HEK293 (cell line): ENCODE data around the gene PIP5KL1.

ENCODE experiments used
- CTCF ChIP-seq: fragments of 450-650 bp; formaldehyde crosslinking; IDR thresholded peaks from 2 replicates; pipeline ENCODE4 v1.5.1; 2016; ENCODE audit warnings: missing biosample characterization, missing genetic modification characterization
- FEZF1 ChIP-seq: fragments of 450-650 bp; formaldehyde crosslinking; IDR thresholded peaks from 2 replicates; pipeline ENCODE4 v1.5.1; 2016; ENCODE audit warnings: missing biosample characterization, missing genetic modification characterization
- IKZF3 ChIP-seq: fragments of 450-650 bp; IDR thresholded peaks from 2 replicates; pipeline ENCODE4 v1.5.0; 2018; ENCODE audit warnings: missing biosample characterization, mild to moderate bottlenecking, missing genetic modification characterization, moderate library complexity
- KLF17 ChIP-seq: fragments of 450-650 bp; formaldehyde crosslinking; IDR thresholded peaks from 2 replicates; pipeline ENCODE4 v1.5.1; 2016; ENCODE audit warnings: missing biosample characterization, missing genetic modification characterization
- KLF8 ChIP-seq: fragments of 450-650 bp; formaldehyde crosslinking; IDR thresholded peaks from 2 replicates; pipeline ENCODE4 v1.5.1; 2016; ENCODE audit warnings: missing biosample characterization, missing genetic modification characterization
- PRDM1 ChIP-seq: fragments of 450-650 bp; formaldehyde crosslinking; IDR thresholded peaks from 2 replicates; pipeline ENCODE4; 2016; ENCODE audit warnings: missing biosample characterization, missing genetic modification characterization
- PRDM10 ChIP-seq: fragments of 450-650 bp; formaldehyde crosslinking; IDR thresholded peaks from 2 replicates; pipeline ENCODE4 v1.5.1; 2016; ENCODE audit warnings: missing biosample characterization, missing genetic modification characterization
- SALL2 ChIP-seq: fragments of 450-650 bp; formaldehyde crosslinking; IDR thresholded peaks from 2 replicates; pipeline ENCODE4 v1.5.0; 2017; ENCODE audit warnings: missing biosample characterization, mild to moderate bottlenecking, missing genetic modification characterization, borderline replicate concordance
- SCRT2 ChIP-seq: fragments of 450-650 bp; formaldehyde crosslinking; IDR thresholded peaks from 2 replicates; pipeline ENCODE4 v1.5.1; 2016; ENCODE audit warnings: missing biosample characterization, missing genetic modification characterization
- SP3 ChIP-seq: fragments of 450-650 bp; formaldehyde crosslinking; IDR thresholded peaks from 2 replicates; pipeline ENCODE4 v1.5.1; 2016; ENCODE audit warnings: missing biosample characterization, missing genetic modification characterization
- ZBTB1 ChIP-seq: fragments of 450-650 bp; formaldehyde crosslinking; IDR thresholded peaks from 2 replicates; pipeline ENCODE4 v1.5.1; 2016; ENCODE audit warnings: missing biosample characterization, missing genetic modification characterization
- ZBTB17 ChIP-seq: fragments of 450-650 bp; formaldehyde crosslinking; IDR thresholded peaks from 2 replicates; pipeline ENCODE4 v1.5.1; 2016; ENCODE audit warnings: missing biosample characterization, missing genetic modification characterization
- ZBTB48 ChIP-seq: fragments of 450-650 bp; formaldehyde crosslinking; IDR thresholded peaks from 2 replicates; pipeline ENCODE4 v1.5.1; 2016; ENCODE audit warnings: missing biosample characterization, missing genetic modification characterization
- ZEB2 ChIP-seq: fragments of 450-650 bp; formaldehyde crosslinking; IDR thresholded peaks from 2 replicates; pipeline ENCODE4 v1.5.1; 2016; ENCODE audit warnings: missing biosample characterization, missing genetic modification characterization
- ZFP69B ChIP-seq: fragments of 450-650 bp; formaldehyde crosslinking; IDR thresholded peaks from 2 replicates; pipeline ENCODE4 v1.5.1; 2016; ENCODE audit warnings: missing biosample characterization, missing genetic modification characterization
- ZNF10 ChIP-seq: fragments of 450-650 bp; formaldehyde crosslinking; IDR thresholded peaks from 2 replicates; pipeline ENCODE4 v1.5.1; 2017; ENCODE audit warnings: missing biosample characterization, missing genetic modification characterization
- ZNF121 ChIP-seq: fragments of 450-650 bp; formaldehyde crosslinking; IDR thresholded peaks from 2 replicates; pipeline ENCODE4 v1.5.1; 2016; ENCODE audit warnings: missing biosample characterization, missing genetic modification characterization
- ZNF174 ChIP-seq: fragments of 450-650 bp; formaldehyde crosslinking; IDR thresholded peaks from 2 replicates; pipeline ENCODE4 v1.5.0; 2017; ENCODE audit warnings: missing biosample characterization, mild to moderate bottlenecking, missing genetic modification characterization
- ZNF362 ChIP-seq: fragments of 450-650 bp; formaldehyde crosslinking; IDR thresholded peaks from 2 replicates; pipeline ENCODE4 v1.5.1; 2016; ENCODE audit warnings: missing biosample characterization, missing genetic modification characterization
- ZNF366 ChIP-seq: fragments of 450-650 bp; formaldehyde crosslinking; conservative IDR thresholded peaks from 2 replicates; pipeline ENCODE4 v1.5.1; 2016; ENCODE audit warnings: missing biosample characterization, missing genetic modification characterization
- ZNF501 ChIP-seq: fragments of 450-650 bp; formaldehyde crosslinking; IDR thresholded peaks from 2 replicates; pipeline ENCODE4 v1.5.1; 2016; ENCODE audit warnings: missing biosample characterization, missing genetic modification characterization
- ZNF510 ChIP-seq: fragments of 450-650 bp; formaldehyde crosslinking; IDR thresholded peaks from 2 replicates; pipeline ENCODE4 v1.5.1; 2018; ENCODE audit warnings: mild to moderate bottlenecking, missing genetic modification characterization, missing biosample characterization; ENCODE audit not compliant: insufficient replicate concordance
- ZNF580 ChIP-seq: fragments of 450-650 bp; formaldehyde crosslinking; IDR thresholded peaks from 2 replicates; pipeline ENCODE4 v1.5.1; 2016; ENCODE audit warnings: missing biosample characterization, missing genetic modification characterization
- ZNF600 ChIP-seq: fragments of 450-650 bp; formaldehyde crosslinking; IDR thresholded peaks from 2 replicates; pipeline ENCODE4 v1.5.1; 2016; ENCODE audit warnings: missing biosample characterization, missing genetic modification characterization
- ZNF629 ChIP-seq: fragments of 450-650 bp; formaldehyde crosslinking; IDR thresholded peaks from 2 replicates; pipeline ENCODE4 v1.5.1; 2017; ENCODE audit warnings: missing biosample characterization, missing genetic modification characterization
- ZNF704 ChIP-seq: fragments of 450-650 bp; formaldehyde crosslinking; IDR thresholded peaks from 2 replicates; pipeline ENCODE4 v1.5.1; 2016; ENCODE audit warnings: missing biosample characterization, missing genetic modification characterization
- ZSCAN23 ChIP-seq: fragments of 450-650 bp; formaldehyde crosslinking; IDR thresholded peaks from 2 replicates; pipeline ENCODE4 v1.5.1; 2016; ENCODE audit warnings: missing biosample characterization, missing genetic modification characterization
- ZSCAN4 ChIP-seq: fragments of 450-650 bp; formaldehyde crosslinking; IDR thresholded peaks from 2 replicates; pipeline ENCODE4 v1.5.1; 2017; ENCODE audit warnings: missing biosample characterization, missing genetic modification characterization

Gene PIP5KL1

GRCh38 chr9:127955294-127956015 is 24.9 kb upstream of the PIP5KL1 start (continued):
- no peak for TF ChIP-seq ZNF580 (tag by site-specific recombination)
- TF ChIP-seq CTCF (tag by site-specific recombination): peak; percentile 58
- no peak for TF ChIP-seq ZNF362
- peak; percentile 74 for TF ChIP-seq KLF17 (tag by site-specific recombination)
- no peak for TF ChIP-seq ZFP69B (tag by site-specific recombination)
- TF ChIP-seq ZNF121 (tag by site-specific recombination): no peak
- TF ChIP-seq ZBTB17 (tag by site-specific recombination): peak; percentile 43; the same call in 1 of the 2 replicates
- peak; percentile 50; the same call in 1 of the 2 replicates for TF ChIP-seq ZEB2 (tag by site-specific recombination)
- peak; percentile 79 for TF ChIP-seq KLF8 (tag by site-specific recombination)
- TF ChIP-seq ZNF366: 0 out of 2 replicates have a peak, but pooled peaks have one; percentile 53
- peak; percentile 81 for TF ChIP-seq PRDM10
- TF ChIP-seq PRDM1 (tag by site-specific recombination): peak; percentile 96
- no peak for TF ChIP-seq ZNF704 (tag by site-specific recombination)
- peak; percentile 38; the same call in 1 of the 2 replicates for TF ChIP-seq SP3
- no peak for TF ChIP-seq ZNF174 (tag by site-specific recombination)
- peak; percentile 40 for TF ChIP-seq ZNF600
- TF ChIP-seq ZNF510 (tag by site-specific recombination): no peak
- TF ChIP-seq SALL2: no peak
- no peak for TF ChIP-seq FEZF1 (tag by site-specific recombination)
- no peak for TF ChIP-seq ZSCAN23 (tag by site-specific recombination)
- TF ChIP-seq ZBTB48: no peak
- TF ChIP-seq ZNF501 (tag by site-specific recombination): no peak
- no peak for TF ChIP-seq ZSCAN4 (tag by site-specific recombination)
- 0 out of 2 replicates have a peak, but pooled peaks have one; percentile 26 for TF ChIP-seq SCRT2 (tag by site-specific recombination)
- TF ChIP-seq IKZF3 (tag by site-specific recombination): peak; percentile 53
- TF ChIP-seq ZNF10 (tag by site-specific recombination): peak; percentile 97
- TF ChIP-seq ZNF629 (tag by site-specific recombination): peak; percentile 45; the same call in 1 of the 2 replicates
- no peak for TF ChIP-seq ZBTB1 (tag by site-specific recombination)
